GM12878 (cell line): ENCODE data around the gene SLC12A9.

Source experiments
- CTCF ChIP-seq, 3 experiments: IDR thresholded peaks in 2 of 3; conservative IDR thresholded peaks in 1 of 3; 2 replicates each; pipeline ENCODE4 v1.5.1; 2011; ENCODE audit warnings: low read depth in 3 of 3, low read length in 3 of 3, mild to moderate bottlenecking in 3 of 3, control low read depth in 2 of 3, moderate library complexity in 2 of 3, inconsistent platforms in 1 of 3, mixed read lengths in 1 of 3; ENCODE audit not compliant: control insufficient read depth in 2 of 3, insufficient read depth in 1 of 3; ENCODE audit errors: extremely low read depth in 1 of 3
- POLR2A ChIP-seq: IDR thresholded peaks from 2 replicates; pipeline ENCODE4 v1.6.1; 2011; ENCODE audit warnings: low read depth, mild to moderate bottlenecking, low read length
- ZZZ3 ChIP-seq: IDR thresholded peaks from 2 replicates; pipeline ENCODE4 v1.6.1; 2011; ENCODE audit warnings: low read depth; ENCODE audit not compliant: control insufficient read depth, insufficient read length

- TF ChIP-seq CTCF (IDR thresholded peaks at IDR 0.05 in 2 of 3, conservative IDR thresholded peaks at IDR 0.05 in 1 of 3; ENCODE audit: control insufficient read depth in 2 of 3, extremely low read depth in 1 of 3, insufficient read depth in 1 of 3, low read depth in 3 of 3, low read length in 3 of 3), result no peak
- TF ChIP-seq POLR2A, result no peak
- no peak for TF ChIP-seq ZZZ3
Observed at GRCh38 chr7:100874300-100874576, 21.7 kb downstream of the SLC12A9 start.
